ENCODE measurements around the gene FCMR.

- TF ChIP-seq CTCF (IDR thresholded peaks at IDR 0.05; ENCODE audit: borderline replicate concordance, extremely low read depth, low read length, poor library complexity, severe bottlenecking) (no peak), EZH2 (IDR thresholded peaks at IDR 0.05; ENCODE audit: borderline replicate concordance, low read depth, low read length, severe bottlenecking) (no peak)
Observed at GRCh38 chr1:206866062-206866461, 55.7 kb downstream of the FCMR start.

Measured in DND-41 (cell line).